A549 (cell line): ENCODE results near the gene CECR2. TPM values are rescaled to one million over a fixed set of nuclear protein-coding genes. Genes with fewer than 3 reads are reported as not detected.

ENCODE experiments used
- ATAC-seq, 2 experiments: fragments of 200-7000 bp in 1 of 2; fragments of >200 bp in 1 of 2; cut with Nextera tagmentation in 1 of 2; cut with Tn5 transposase in 1 of 2; 3 replicates each; pipeline versions ENCODE4 v1.8.0 to v1.9.1; 2018 to 2020; ENCODE audit warnings: mild to moderate bottlenecking in 1 of 2, moderate library complexity in 1 of 2
- CTCF ChIA-PET: fragments of 300-600 bp; sonication (Branson Sonifier 250); formaldehyde crosslinking; extraction: SDS; loops from one replicate; lab custom pipeline; 2021; ENCODE audit warnings: antibody characterized with exemption, inconsistent platforms; lab: Yijun Ruan, JAX
- POLR2A ChIA-PET: fragments of 350-600 bp; formaldehyde crosslinking; extraction: SDS; loops from one replicate; lab custom pipeline; 2021; ENCODE audit warnings: antibody characterized with exemption, inconsistent platforms; lab: Yijun Ruan, JAX
- DNase-seq, 2 experiments: peaks; one replicate each; pipeline versions ENCODE4 v3.0.0 to v3.0.0-alpha.2; 2011 to 2016; ENCODE audit warnings: low read depth in 1 of 2, low spot score in 1 of 2
- FAIRE-seq: peaks from 2 replicates; lab custom pipeline; 2011; peaks lifted over from hg19 to GRCh38; lab: Jason Lieb, UNC
- H3K27ac ChIP-seq, 2 experiments: fragments of >200 bp; sonication (Bioruptor Twin); formaldehyde crosslinking; 3 replicates each; pipeline ENCODE4 v1.5.1; 2016 to 2017
- H3K4me1 ChIP-seq: fragments of >200 bp; sonication (Bioruptor Twin); formaldehyde crosslinking; 3 replicates; pipeline ENCODE4 v1.6.1; 2016
- H3K4me2 ChIP-seq: fragments of >200 bp; sonication (Bioruptor Twin); formaldehyde crosslinking; 3 replicates; pipeline ENCODE4 v1.6.1; 2016
- H3K4me3 ChIP-seq: fragments of >200 bp; sonication (Bioruptor Twin); formaldehyde crosslinking; 3 replicates; pipeline ENCODE4 v1.5.1; 2016
- H3K9me3 ChIP-seq: fragments of >200 bp; sonication (Bioruptor Twin); formaldehyde crosslinking; 3 replicates; pipeline ENCODE4 v1.6.1; 2016
- ATOH8 ChIP-seq: fragments of 250-450 bp; sonication (Bioruptor Pico); IDR thresholded peaks from 2 replicates; pipeline ENCODE4 v1.5.0; 2020; ENCODE audit warnings: low read depth, mild to moderate bottlenecking, moderate library complexity
- CEBPB ChIP-seq, 2 experiments: fragments of >200 bp in 1 of 2; sonication (Bioruptor Twin) in 1 of 2; formaldehyde crosslinking in 1 of 2; IDR thresholded peaks; 2 replicates each; pipeline ENCODE4 v1.6.1; 2012 to 2016
- CHD4 ChIP-seq: fragments of 200-600 bp; sonication (generic); IDR thresholded peaks from 2 replicates; pipeline ENCODE4 v1.6.1; 2016; ENCODE audit warnings: antibody characterized with exemption, mild to moderate bottlenecking, borderline replicate concordance
- CTCF ChIP-seq: fragments of >200 bp; sonication (Bioruptor Twin); formaldehyde crosslinking; IDR thresholded peaks from 3 replicates; pipeline ENCODE4 v1.5.1; 2016
- E2F6 ChIP-seq: IDR thresholded peaks from 2 replicates; pipeline ENCODE4 v1.6.1; 2012; ENCODE audit warnings: low read depth, borderline replicate concordance
- EHF ChIP-seq: fragments of 250-450 bp; sonication (Bioruptor Pico); IDR thresholded peaks from 2 replicates; pipeline ENCODE4 v1.5.0; 2020; ENCODE audit warnings: mild to moderate bottlenecking
- ELK1 ChIP-seq: fragments of 150-350 bp; IDR thresholded peaks from 2 replicates; pipeline ENCODE4 v1.6.1; 2014; ENCODE audit warnings: low read depth, mild to moderate bottlenecking, low read length
- EP300 ChIP-seq, 2 experiments: fragments of >200 bp; sonication (Bioruptor Twin); formaldehyde crosslinking; IDR thresholded peaks; 2 replicates in 1 of 2; 3 replicates in 1 of 2; pipeline ENCODE4 v1.6.1; 2016 to 2017
- ESRRA ChIP-seq: fragments of 150-350 bp; IDR thresholded peaks from 2 replicates; pipeline ENCODE4 v1.6.1; 2014; ENCODE audit warnings: mild to moderate bottlenecking, low read length, borderline replicate concordance
- FOXS1 ChIP-seq: fragments of 250-450 bp; sonication (Bioruptor Pico); IDR thresholded peaks from 2 replicates; pipeline ENCODE4 v1.5.0; 2020; ENCODE audit warnings: mild to moderate bottlenecking, moderate library complexity
- HEYL ChIP-seq: fragments of 250-450 bp; sonication (Bioruptor Pico); IDR thresholded peaks from 2 replicates; pipeline ENCODE4 v1.8.0; 2021; ENCODE audit warnings: mild to moderate bottlenecking, moderate library complexity
- JUN ChIP-seq, 2 experiments: fragments of >200 bp; sonication (Bioruptor Twin); formaldehyde crosslinking; IDR thresholded peaks; 2 replicates in 1 of 2; 3 replicates in 1 of 2; pipeline ENCODE4 v1.6.1; 2016 to 2017
- JUNB ChIP-seq: fragments of >200 bp; sonication (Bioruptor Twin); formaldehyde crosslinking; IDR thresholded peaks from 2 replicates; pipeline ENCODE4 v1.6.1; 2016
- KDM5A ChIP-seq: fragments of 200-600 bp; sonication (generic); IDR thresholded peaks from 2 replicates; pipeline ENCODE4 v1.6.1; 2016; ENCODE audit warnings: antibody characterized with exemption, mild to moderate bottlenecking
- MAFK ChIP-seq: fragments of 450-650 bp; IDR thresholded peaks from 2 replicates; pipeline ENCODE4 v1.6.1; 2014; ENCODE audit not compliant: partially characterized antibody
- MYC ChIP-seq: IDR thresholded peaks from 2 replicates; pipeline ENCODE4 v1.6.1; 2012; ENCODE audit warnings: mild to moderate bottlenecking, inconsistent platforms, low read length, improper control_type of control experiment, borderline replicate concordance
- NFE2L2 ChIP-seq: fragments of 150-350 bp; conservative IDR thresholded peaks from 2 replicates; pipeline ENCODE4 v1.6.1; 2014; ENCODE audit warnings: low read length
- NR3C1 ChIP-seq: fragments of >200 bp; sonication (Bioruptor Twin); formaldehyde crosslinking; IDR thresholded peaks from 3 replicates; pipeline ENCODE4 v1.6.1; 2017
- PHF8 ChIP-seq: fragments of 200-600 bp; sonication (generic); IDR thresholded peaks from 2 replicates; pipeline ENCODE4 v1.6.1; 2016; ENCODE audit warnings: low read depth, mild to moderate bottlenecking, antibody characterized with exemption, moderate library complexity, borderline replicate concordance
- POLR2A ChIP-seq: IDR thresholded peaks from 2 replicates; pipeline ENCODE4 v1.6.1; 2012; ENCODE audit warnings: mild to moderate bottlenecking, low read length
- POLR2AphosphoS2 ChIP-seq: conservative IDR thresholded peaks from 2 replicates; pipeline ENCODE4 v1.6.1; 2012; ENCODE audit warnings: low read length, improper control_type of control experiment, inconsistent platforms
- RAD21 ChIP-seq, 2 experiments: fragments of >200 bp in 1 of 2; sonication (Bioruptor Twin) in 1 of 2; formaldehyde crosslinking in 1 of 2; IDR thresholded peaks in 1 of 2; conservative IDR thresholded peaks in 1 of 2; 2 replicates in 1 of 2; 3 replicates in 1 of 2; pipeline ENCODE4 v1.6.1; 2012 to 2018; ENCODE audit warnings: inconsistent platforms in 1 of 2
- RFX5 ChIP-seq: fragments of 450-650 bp; IDR thresholded peaks from 2 replicates; pipeline ENCODE4 v1.7.1; 2014; ENCODE audit warnings: antibody characterized with exemption, mild to moderate bottlenecking, moderate library complexity
- TP53 ChIP-seq: fragments of 250-450 bp; sonication (Bioruptor Pico); IDR thresholded peaks from 2 replicates; pipeline ENCODE4 v1.5.0; 2021; ENCODE audit warnings: mild to moderate bottlenecking, moderate library complexity
- ZNF302 ChIP-seq: fragments of 250-450 bp; sonication (Bioruptor Pico); IDR thresholded peaks from 2 replicates; pipeline ENCODE4 v1.9.0; 2021; ENCODE audit warnings: inconsistent platforms, mild to moderate bottlenecking, moderate library complexity
- WGBS: methylation state at CpG from one replicate; pipeline ENCODE4 v1.1.6; 2017; ENCODE audit errors: missing lambda C conversion rate; 5-methylcytosine and 5-hydroxymethylcytosine counted together
- polyA plus RNA-seq, 4 experiments: library from polyadenylated mRNA; depleted of rRNA in 3 of 4; stranded (reverse); fragments of >200 nt; fragmentation: RNase III in 1 of 4; extraction: RNeasy Plus Mini Kit Qiagen cat#74134 plus additional on column Dnase treatment in 1 of 4; gene quantifications; 2 replicates in 3 of 4; 3 replicates in 1 of 4; pipeline ENCODE4 v1.2.3, GENCODE V29; 2011 to 2017

CECR2 gene
- polyA plus RNA-seq, 2 of the 4 experiments (the other 2 are of a cell fraction), result 0.01 to 0.06 TPM

- no peak for TF ChIP-seq CHD4
- TF ChIP-seq POLR2AphosphoS2, result no peak
Observed at GRCh38 chr22:17444204-17444504, 74.9 kb downstream of the CECR2 start (continued).

GRCh38 chr22:17446698-17447097 lies 77.4 kb downstream of the CECR2 start:
- Histone ChIP-seq H3K4me2 (no peak overlapping the region), H3K4me1 (no peaks in the 10 kb centered on the region), H3K9me3 (no peaks in the 10 kb centered on the region), H3K27ac (no peak overlapping the region), H3K4me3 (no peak overlapping the region)
- ATAC-seq (no peak), FAIRE-seq (no peak), DNase-seq (peak in 1 of 2 experiments; percentile 3)
- WGBS, result 63% methylated on average over 9 of the region's 10 CpGs
- POLR2A ChIA-PET, result no interaction called here
- TF ChIP-seq POLR2A (no peak), ELK1 (no peak), KDM5A (no peak), MYC (no peak), JUN (IDR thresholded peaks at IDR 0.05) (no peak), EP300 (IDR thresholded peaks at IDR 0.05) (no peak)
- TF ChIP-seq, all 56 proteins: peak for 0
- CTCF ChIA-PET, result interaction anchor here (1.5 kb wide), 1 partner anchor 8 kb away, joined by 5 read pairs; no protein-coding TSS in a partner anchor

- Histone ChIP-seq H3K4me3 (no peak overlapping the region), H3K9me3 (no peaks in the 10 kb centered on the region), H3K4me2 (no peak overlapping the region), H3K27ac (no peak overlapping the region), H3K4me1 (no peaks in the 10 kb centered on the region)
- TF ChIP-seq RAD21 (conservative IDR thresholded peaks at IDR 0.05 in 1 of 2, IDR thresholded peaks at IDR 0.05 in 1 of 2) (no peak), PHF8 (no peak), E2F6 (no peak), CTCF (no peak), ESRRA (no peak), TP53 (CRISPR knock-in tag) (no peak)
- DNase-seq (no peak), ATAC-seq (no peak), FAIRE-seq (no peak)
- ChIA-PET POLR2A (no interaction called here), CTCF (interaction anchor here (0.9 to 1.1 kb wide), 3 partner anchors 18 to 280 kb away, joined by 3 to 5 read pairs (median 3); no protein-coding TSS in a partner anchor)
- WGBS, result 59% methylated on average over 5 of the region's 5 CpGs
Observed at GRCh38 chr22:17451316-17451715, 82.1 kb downstream of the CECR2 start.

- Histone ChIP-seq H3K9me3 (no peaks in the 10 kb centered on the region), H3K4me1 (no peaks in the 10 kb centered on the region), H3K27ac (no peak overlapping the region), H3K4me3 (no peak overlapping the region), H3K4me2 (no peak overlapping the region)
- POLR2A ChIA-PET, result no interaction called here
- ATAC-seq (no peak), FAIRE-seq (no peak), DNase-seq (no peak)
- 74% methylated on average over 6 of the region's 6 CpGs for WGBS
- CTCF ChIA-PET, result no interaction called here
- TF ChIP-seq NFE2L2 (no peak), CTCF (no peak), CHD4 (no peak), ESRRA (no peak), CEBPB (IDR thresholded peaks at IDR 0.05) (no peak), HEYL (no peak), ELK1 (no peak), EHF (CRISPR knock-in tag) (no peak), RFX5 (no peak), POLR2A (no peak), FOXS1 (CRISPR knock-in tag) (no peak), TP53 (CRISPR knock-in tag) (no peak), ATOH8 (CRISPR knock-in tag) (no peak), ZNF302 (CRISPR knock-in tag) (no peak), POLR2AphosphoS2 (no peak), JUNB (no peak), NR3C1 (no peak), MAFK (no peak)
Observed at GRCh38 chr22:17460895-17461294, 91.6 kb downstream of the CECR2 start.
